ENCODE measurements around the gene GRIN3B.

The GRIN3B gene

DNA sequence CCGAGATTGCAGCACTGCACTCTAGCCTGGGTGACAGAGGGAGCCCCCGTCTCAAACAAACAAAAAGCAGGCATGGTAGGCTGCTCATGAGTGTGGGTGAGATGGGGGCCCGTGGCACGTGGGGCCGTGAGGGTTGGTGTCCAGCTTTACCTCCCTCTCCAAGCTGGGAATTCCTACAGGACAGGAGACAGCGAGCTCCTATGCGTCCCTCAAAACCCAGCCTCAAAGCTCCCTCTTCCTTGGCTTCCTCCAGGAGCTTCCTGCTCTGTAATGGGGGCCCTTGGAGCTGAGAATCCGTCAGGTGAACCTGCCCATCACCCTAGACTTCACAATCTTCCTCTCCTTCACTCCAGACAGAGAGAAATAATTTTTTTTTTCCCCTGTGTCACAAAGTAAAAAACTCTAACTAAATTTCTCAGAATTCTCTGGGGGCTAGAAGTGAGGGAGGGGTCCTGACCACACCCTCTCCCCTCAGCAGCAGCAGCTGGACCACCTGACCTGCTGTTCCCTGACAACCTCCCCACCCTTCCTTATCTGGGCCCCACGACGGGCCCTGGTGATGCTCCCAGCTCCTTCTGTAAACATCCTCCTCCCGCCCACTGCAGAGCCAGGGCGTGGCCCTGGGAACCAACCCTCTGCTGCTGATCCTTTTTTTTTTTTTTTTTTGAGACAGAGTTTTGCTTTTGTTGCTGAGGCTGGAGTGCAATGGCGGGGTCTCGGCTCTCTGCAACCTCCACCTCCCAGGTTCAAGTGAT lies 38.2 kb upstream of the GRIN3B start:
- Mint-ChIP-seq H3K4me3 (no peak overlapping the region), H3K9me3 (peaks cover 2% of the 10 kb centered on the region), H3K27ac (no peak overlapping the region), H3K36me3 (ENCODE audit: low read depth) (peaks cover 14% of the 10 kb centered on the region), H3K4me1 (ENCODE audit: low read depth) (peaks cover 6% of the 10 kb centered on the region), H3K27me3 (no peaks in the 10 kb centered on the region)
- DNase-seq: no peak

GRCh38 chr19:962683-963400 lies 37.4 kb upstream of the GRIN3B start:
- Mint-ChIP-seq H3K27me3 (no peaks in the 10 kb centered on the region), H3K27ac (no peak overlapping the region), H3K4me1 (ENCODE audit: low read depth) (peaks cover 6% of the 10 kb centered on the region), H3K36me3 (ENCODE audit: low read depth) (peaks cover 18% of the 10 kb centered on the region), H3K9me3 (peaks cover 2% of the 10 kb centered on the region), H3K4me3 (no peak overlapping the region)
- DNase-seq: no peak

- DNase-seq: no peak
- H3K4me3 Mint-ChIP-seq: no peak overlapping the region
- peaks cover 2% of the 10 kb centered on the region for H3K9me3 Mint-ChIP-seq
- H3K4me1 Mint-ChIP-seq (ENCODE audit: low read depth): peaks cover 5% of the 10 kb centered on the region
- no peaks in the 10 kb centered on the region for H3K27me3 Mint-ChIP-seq
- no peak overlapping the region for H3K27ac Mint-ChIP-seq
- peaks cover 22% of the 10 kb centered on the region for H3K36me3 Mint-ChIP-seq (ENCODE audit: low read depth)
Observed at GRCh38 chr19:963486-963951, 36.7 kb upstream of the GRIN3B start.

DNA sequence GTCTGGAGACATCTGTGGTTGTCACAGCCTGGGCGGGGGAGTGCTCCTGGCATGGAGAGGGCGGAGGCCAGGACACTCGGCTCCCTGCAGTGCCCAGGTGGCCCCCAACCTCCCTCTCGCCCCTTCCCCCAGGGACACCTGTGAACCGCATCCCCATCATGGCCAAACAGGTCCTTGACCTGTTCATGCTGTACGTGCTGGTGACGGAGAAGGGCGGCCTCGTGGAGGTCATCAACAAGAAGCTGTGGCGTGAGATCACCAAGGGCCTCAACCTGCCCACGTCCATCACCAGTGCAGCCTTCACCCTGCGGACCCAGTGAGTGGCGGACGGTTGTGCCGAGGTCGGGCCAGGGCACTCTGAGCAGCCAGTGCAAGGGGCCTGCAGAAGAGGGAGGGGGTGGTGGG lies 36.1 kb upstream of the GRIN3B start:
- H3K27ac Mint-ChIP-seq: no peak overlapping the region
- DNase-seq: no peak
- peaks cover 1% of the 10 kb centered on the region for H3K4me1 Mint-ChIP-seq (ENCODE audit: low read depth)
- no peaks in the 10 kb centered on the region for H3K27me3 Mint-ChIP-seq
- H3K4me3 Mint-ChIP-seq: no peak overlapping the region
- H3K36me3 Mint-ChIP-seq (ENCODE audit: low read depth): peaks cover 25% of the 10 kb centered on the region
- H3K9me3 Mint-ChIP-seq: peaks cover 2% of the 10 kb centered on the region

DNA sequence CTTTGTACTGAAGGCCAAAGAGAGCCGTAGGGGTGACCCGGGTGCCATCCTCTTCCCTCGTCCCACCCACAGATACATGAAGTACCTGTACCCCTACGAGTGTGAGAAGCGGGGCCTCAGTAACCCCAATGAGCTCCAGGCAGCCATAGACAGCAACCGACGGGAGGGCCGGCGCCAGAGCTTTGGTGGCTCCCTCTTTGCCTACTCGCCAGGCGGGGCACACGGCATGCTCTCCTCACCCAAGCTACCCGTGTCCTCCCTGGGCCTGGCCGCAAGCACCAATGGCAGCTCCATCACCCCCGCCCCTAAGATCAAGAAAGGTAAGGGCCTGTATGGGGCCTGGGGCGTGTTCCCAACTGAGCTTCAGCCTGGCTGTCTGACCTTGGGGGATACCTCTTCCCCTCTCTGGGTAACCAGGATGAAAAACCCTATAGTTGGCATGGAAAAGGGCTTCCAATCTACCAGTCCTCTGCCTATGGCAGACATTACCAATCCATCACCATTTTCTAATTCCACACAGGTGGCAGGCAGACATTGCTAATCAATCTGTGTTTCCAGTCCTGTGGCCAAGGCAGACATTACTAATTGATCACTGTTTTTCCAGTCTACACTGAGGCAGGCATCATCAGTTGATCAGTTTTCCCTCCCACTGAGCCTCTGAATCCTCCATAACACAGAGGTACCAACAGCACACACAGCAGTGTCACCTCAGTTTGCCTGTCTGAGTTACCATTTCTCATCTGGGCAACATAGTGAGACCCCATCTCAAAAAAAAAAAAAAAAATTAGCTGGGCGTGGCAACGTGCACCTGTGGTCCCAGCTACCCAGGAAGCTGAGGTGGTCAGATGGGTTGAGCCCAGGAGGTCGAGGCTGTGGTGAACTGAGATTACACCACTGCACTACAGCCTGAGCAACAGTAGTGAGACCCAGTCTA lies 35.2 kb upstream of the GRIN3B start:
- no peak for DNase-seq
- no peaks in the 10 kb centered on the region for H3K27me3 Mint-ChIP-seq
- H3K36me3 Mint-ChIP-seq (ENCODE audit: low read depth): peaks cover 25% of the 10 kb centered on the region

GRCh38 chr19:966485-967088 lies 33.6 kb upstream of the GRIN3B start:
- H3K9me3 Mint-ChIP-seq: peaks cover 7% of the 10 kb centered on the region
- no peak for DNase-seq
- H3K4me3 Mint-ChIP-seq: no peak overlapping the region
- H3K27ac Mint-ChIP-seq: no peak overlapping the region
- H3K36me3 Mint-ChIP-seq (ENCODE audit: low read depth): peaks cover 37% of the 10 kb centered on the region
- H3K27me3 Mint-ChIP-seq: no peaks in the 10 kb centered on the region
- H3K4me1 Mint-ChIP-seq (ENCODE audit: low read depth): no peaks in the 10 kb centered on the region

More for the DNA sequence above, 35.2 kb upstream of the GRIN3B start:
- H3K4me3 Mint-ChIP-seq: no peak overlapping the region
- no peak overlapping the region for H3K27ac Mint-ChIP-seq
- peaks cover 2% of the 10 kb centered on the region for H3K9me3 Mint-ChIP-seq
- no peaks in the 10 kb centered on the region for H3K4me1 Mint-ChIP-seq (ENCODE audit: low read depth)

DNA sequence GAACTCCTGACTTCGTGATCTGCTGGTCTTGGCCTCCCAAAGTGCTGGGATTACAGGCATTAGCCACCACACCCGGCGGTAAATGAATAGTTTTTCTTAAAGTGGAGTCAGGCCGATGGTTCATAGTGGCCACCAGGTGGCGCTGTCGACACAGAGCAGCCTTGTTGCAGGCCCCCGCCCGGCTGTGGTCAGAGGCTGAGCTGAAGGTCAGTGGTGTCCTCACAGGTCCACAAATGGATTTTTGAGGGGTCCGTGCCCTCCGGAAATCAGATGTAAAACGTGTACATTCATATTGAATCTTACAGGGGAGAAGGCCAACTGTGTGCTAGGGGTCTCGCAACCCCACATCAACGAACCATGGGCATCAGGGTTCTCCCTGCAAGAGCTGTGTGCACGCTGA lies 29.5 kb upstream of the GRIN3B start:
- H3K4me3 Mint-ChIP-seq: no peak overlapping the region
- DNase-seq: no peak

GRCh38 chr19:971795-972194 lies 28.4 kb upstream of the GRIN3B start:
- Mint-ChIP-seq H3K27ac (no peak overlapping the region), H3K27me3 (no peaks in the 10 kb centered on the region), H3K4me3 (no peak overlapping the region), H3K9me3 (peaks cover 5% of the 10 kb centered on the region), H3K36me3 (ENCODE audit: low read depth) (peaks cover 32% of the 10 kb centered on the region), H3K4me1 (ENCODE audit: low read depth) (no peaks in the 10 kb centered on the region)
- DNase-seq: no peak

More for the DNA sequence above, 29.5 kb upstream of the GRIN3B start:
- Mint-ChIP-seq H3K27me3 (no peaks in the 10 kb centered on the region), H3K9me3 (peaks cover 5% of the 10 kb centered on the region), H3K4me1 (ENCODE audit: low read depth) (no peaks in the 10 kb centered on the region), H3K27ac (peak overlapping the region; percentile 26), H3K36me3 (ENCODE audit: low read depth) (peaks cover 36% of the 10 kb centered on the region)

- Mint-ChIP-seq H3K36me3 (ENCODE audit: low read depth) (peaks cover 28% of the 10 kb centered on the region), H3K27me3 (no peaks in the 10 kb centered on the region), H3K27ac (no peak overlapping the region), H3K4me3 (no peak overlapping the region), H3K9me3 (peaks cover 5% of the 10 kb centered on the region), H3K4me1 (ENCODE audit: low read depth) (no peaks in the 10 kb centered on the region)
- DNase-seq: no peak
Observed at GRCh38 chr19:972281-972680, 27.9 kb upstream of the GRIN3B start.

GRCh38 chr19:973726-974563 lies 26.3 kb upstream of the GRIN3B start:
- peaks cover 5% of the 10 kb centered on the region for H3K9me3 Mint-ChIP-seq
- H3K27ac Mint-ChIP-seq: no peak overlapping the region
- DNase-seq: no peak
- no peak overlapping the region for H3K4me3 Mint-ChIP-seq
- no peaks in the 10 kb centered on the region for H3K27me3 Mint-ChIP-seq
- peaks cover 18% of the 10 kb centered on the region for H3K36me3 Mint-ChIP-seq (ENCODE audit: low read depth)
- H3K4me1 Mint-ChIP-seq (ENCODE audit: low read depth): no peaks in the 10 kb centered on the region

GRCh38 chr19:974564-975257 lies 25.5 kb upstream of the GRIN3B start:
- H3K27me3 Mint-ChIP-seq: no peaks in the 10 kb centered on the region
- DNase-seq: no peak
- H3K4me3 Mint-ChIP-seq: no peak overlapping the region
- no peak overlapping the region for H3K27ac Mint-ChIP-seq
- H3K4me1 Mint-ChIP-seq (ENCODE audit: low read depth): no peaks in the 10 kb centered on the region
- H3K36me3 Mint-ChIP-seq (ENCODE audit: low read depth): peaks cover 18% of the 10 kb centered on the region
- H3K9me3 Mint-ChIP-seq: peaks cover 5% of the 10 kb centered on the region

GRCh38 chr19:976476-976875 lies 23.7 kb upstream of the GRIN3B start:
- Mint-ChIP-seq H3K4me1 (ENCODE audit: low read depth) (no peaks in the 10 kb centered on the region), H3K27me3 (no peaks in the 10 kb centered on the region), H3K36me3 (ENCODE audit: low read depth) (peaks cover 7% of the 10 kb centered on the region), H3K27ac (peak overlapping the region; percentile 22), H3K9me3 (no peaks in the 10 kb centered on the region), H3K4me3 (no peak overlapping the region)
- DNase-seq: no peak

DNA sequence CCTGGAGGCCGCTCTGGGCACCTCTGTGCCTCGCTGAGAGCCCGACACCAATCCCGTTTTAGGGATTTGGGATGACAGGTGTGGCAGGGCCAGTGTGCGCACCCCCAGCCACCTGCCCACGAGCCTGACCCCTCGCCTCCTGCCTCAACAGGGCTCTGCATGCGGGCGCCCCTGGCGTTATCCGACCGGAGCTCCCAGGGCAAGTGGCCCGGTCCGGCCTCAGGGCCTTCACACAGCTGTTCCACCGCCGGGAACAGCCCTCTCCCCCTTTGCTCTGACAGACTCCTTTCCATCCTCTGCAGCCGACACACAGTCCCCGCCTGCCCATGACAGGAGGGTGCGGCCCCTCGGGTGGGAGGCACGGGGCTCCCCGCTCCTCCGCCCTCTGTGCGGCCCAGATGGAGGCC lies 23.2 kb upstream of the GRIN3B start:
- Mint-ChIP-seq H3K36me3 (ENCODE audit: low read depth) (peaks cover 4% of the 10 kb centered on the region), H3K27me3 (no peaks in the 10 kb centered on the region), H3K9me3 (no peaks in the 10 kb centered on the region), H3K4me1 (ENCODE audit: low read depth) (no peaks in the 10 kb centered on the region), H3K27ac (no peak overlapping the region), H3K4me3 (no peak overlapping the region)
- no peak for DNase-seq

Data from activated T-cell treated with anti-CD3 and anti-CD28 coated beads, Interleukin-2, amount 50 U/mL, for 24 hours (primary cell).